ENCODE measurements around the gene CWC25.
"Not testable (repeated sequence)": the region's sequence is repeated elsewhere in the genome, so short reads cannot be mapped to it uniquely, and the experiment has no call there.

CWC25 gene

GRCh38 chr17:38852771-38853291 is 27.7 kb upstream of the CWC25 start:
- DNase-seq = no peak

GRCh38 chr17:38851434-38851833 is 26.3 kb upstream of the CWC25 start:
- DNase-seq = no peak

GRCh38 chr17:38850374-38850773 is 25.3 kb upstream of the CWC25 start:
- DNase-seq = no peak

GRCh38 chr17:38848939-38849605 is 24.0 kb upstream of the CWC25 start:
- no peak for DNase-seq

- no peak for DNase-seq
These were observed 23.4 kb upstream of the CWC25 start for GRCh38 chr17:38848557-38848891.

- DNase-seq = no peak
These were observed 19.2 kb upstream of the CWC25 start for GRCh38 chr17:38844261-38844757.

- no peak for DNase-seq
These were observed 684 bp upstream of the CWC25 start for GRCh38 chr17:38825762-38826247.

- no peak for DNase-seq
These were observed 9.4 kb downstream of the CWC25 start for GRCh38 chr17:38815576-38816193.

GRCh38 chr17:38809828-38810227 is 15.3 kb downstream of the CWC25 start:
- no peak for DNase-seq

GRCh38 chr17:38800237-38800760 is 24.8 kb downstream of the CWC25 start:
- DNase-seq = no peak

- DNase-seq = peak; percentile 81
These were observed 25.5 kb downstream of the CWC25 start, which contains the start of gene PIP4K2B for GRCh38 chr17:38799501-38800236. PIP4K2B (minus strand) TSS chr17:38799556; CDS start chr17:38799424, 132 bp downstream.

- DNase-seq = peak; percentile 51
These were observed 26.3 kb downstream of the CWC25 start for GRCh38 chr17:38798614-38799500.

- DNase-seq = no peak
These were observed 27.3 kb downstream of the CWC25 start for GRCh38 chr17:38797828-38798227.

GRCh38 chr17:38797158-38797490 is 28.0 kb downstream of the CWC25 start:
- no peak for DNase-seq

- DNase-seq = no peak
These were observed 28.5 kb downstream of the CWC25 start for GRCh38 chr17:38796451-38797157.

- no peak for DNase-seq
These were observed 30.9 kb downstream of the CWC25 start for GRCh38 chr17:38794221-38794620.

GRCh38 chr17:38791162-38791561 is 34.0 kb downstream of the CWC25 start:
- no peak for DNase-seq

- not testable (repeated sequence) for DNase-seq
These were observed 34.9 kb downstream of the CWC25 start for GRCh38 chr17:38790148-38790707.

GRCh38 chr17:38789185-38789584 is 35.9 kb downstream of the CWC25 start:
- DNase-seq = no peak

GRCh38 chr17:38787999-38788398 is 37.1 kb downstream of the CWC25 start:
- DNase-seq = not testable (repeated sequence)

- DNase-seq = no peak
These were observed 38.7 kb downstream of the CWC25 start for GRCh38 chr17:38786372-38786771.
